ENCODE results near the gene ADORA2A. TPM values are rescaled to one million over a fixed set of nuclear protein-coding genes. Genes with fewer than 3 reads are reported as not detected.

The ADORA2A gene
- polyA plus RNA-seq, 2 of the 4 experiments (the other 2 are of a cell fraction): 0.48 to 1.8 TPM

DNA sequence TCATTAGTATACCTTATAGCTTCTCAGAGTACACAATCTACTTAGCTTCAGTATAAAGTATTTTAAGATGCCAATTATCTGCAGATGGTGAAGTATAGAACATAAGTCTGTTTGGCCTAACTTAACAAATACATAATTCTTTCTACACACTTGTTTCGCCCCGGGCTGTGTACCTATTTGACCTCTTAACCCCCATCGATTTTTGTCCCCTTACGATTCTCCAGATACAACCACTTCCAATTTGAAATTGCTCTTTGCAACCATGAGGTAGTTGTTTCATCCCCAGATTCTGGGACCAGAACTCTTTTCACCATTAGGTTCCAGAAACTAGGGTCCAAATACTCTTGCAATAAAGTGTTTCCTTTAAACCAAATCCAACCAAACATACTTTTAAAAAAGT is 57.8 kb downstream of the ADORA2A start:
- no peak overlapping the region for H3K27ac ChIP-seq

DNA sequence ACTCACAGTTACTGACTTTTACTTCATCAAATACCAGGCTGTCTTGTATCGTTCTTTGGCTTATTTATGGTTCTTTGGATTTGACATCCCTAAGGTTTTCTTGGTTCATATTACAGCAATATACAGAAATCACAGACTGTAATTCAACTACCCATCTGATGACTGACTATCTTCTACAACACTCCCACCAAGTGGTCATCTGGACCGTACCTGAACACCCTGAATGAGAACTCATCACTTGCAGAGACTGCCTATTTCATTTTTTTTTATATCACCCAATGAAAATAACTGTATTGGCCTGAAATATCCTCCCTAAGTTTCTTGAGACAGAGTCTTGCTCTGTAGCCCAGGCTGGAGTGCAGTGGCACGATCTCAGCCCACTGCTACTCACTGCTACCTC is 58.2 kb downstream of the ADORA2A start:
- no peaks in the 10 kb centered on the region for H3K9me3 ChIP-seq
- DNase-seq (ENCODE audit: low read depth in 1 of 2, low spot score in 1 of 2) (peak in 1 of 2 experiments; percentile 18), FAIRE-seq (no peak), ATAC-seq (peak; percentile 33 to 71; a peak in 3 of 6 replicates)
- H3K4me3 ChIP-seq: no peak overlapping the region
- CTCF ChIA-PET: interaction anchor here (0.8 to 2.1 kb wide), 4 partner anchors 10 to 24 kb away, joined by 3 to 6 read pairs (median 4); no protein-coding TSS in a partner anchor
- TF ChIP-seq, protein P1, sequence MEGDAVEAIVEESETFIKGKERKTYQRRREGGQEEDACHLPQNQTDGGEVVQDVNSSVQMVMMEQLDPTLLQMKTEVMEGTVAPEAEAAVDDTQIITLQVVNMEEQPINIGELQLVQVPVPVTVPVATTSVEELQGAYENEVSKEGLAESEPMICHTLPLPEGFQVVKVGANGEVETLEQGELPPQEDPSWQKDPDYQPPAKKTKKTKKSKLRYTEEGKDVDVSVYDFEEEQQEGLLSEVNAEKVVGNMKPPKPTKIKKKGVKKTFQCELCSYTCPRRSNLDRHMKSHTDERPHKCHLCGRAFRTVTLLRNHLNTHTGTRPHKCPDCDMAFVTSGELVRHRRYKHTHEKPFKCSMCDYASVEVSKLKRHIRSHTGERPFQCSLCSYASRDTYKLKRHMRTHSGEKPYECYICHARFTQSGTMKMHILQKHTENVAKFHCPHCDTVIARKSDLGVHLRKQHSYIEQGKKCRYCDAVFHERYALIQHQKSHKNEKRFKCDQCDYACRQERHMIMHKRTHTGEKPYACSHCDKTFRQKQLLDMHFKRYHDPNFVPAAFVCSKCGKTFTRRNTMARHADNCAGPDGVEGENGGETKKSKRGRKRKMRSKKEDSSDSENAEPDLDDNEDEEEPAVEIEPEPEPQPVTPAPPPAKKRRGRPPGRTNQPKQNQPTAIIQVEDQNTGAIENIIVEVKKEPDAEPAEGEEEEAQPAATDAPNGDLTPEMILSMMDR (IDR thresholded peaks at IDR 0.05): 0 out of 3 replicates have a peak, but pooled peaks have one; percentile 11
- TF ChIP-seq, protein P2, sequence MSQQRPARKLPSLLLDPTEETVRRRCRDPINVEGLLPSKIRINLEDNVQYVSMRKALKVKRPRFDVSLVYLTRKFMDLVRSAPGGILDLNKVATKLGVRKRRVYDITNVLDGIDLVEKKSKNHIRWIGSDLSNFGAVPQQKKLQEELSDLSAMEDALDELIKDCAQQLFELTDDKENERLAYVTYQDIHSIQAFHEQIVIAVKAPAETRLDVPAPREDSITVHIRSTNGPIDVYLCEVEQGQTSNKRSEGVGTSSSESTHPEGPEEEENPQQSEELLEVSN (IDR thresholded peaks at IDR 0.05; ENCODE audit: borderline replicate concordance, low read depth): no peak
- TF ChIP-seq RAD21 (conservative IDR thresholded peaks at IDR 0.05 in 1 of 2, IDR thresholded peaks at IDR 0.05 in 1 of 2): peak; percentile 18 to 35; a peak in 2 of 5 replicates
- TF ChIP-seq GATA3 (IDR thresholded peaks at IDR 0.05; ENCODE audit: borderline replicate concordance): no peak
- POLR2A ChIA-PET: no interaction called here
- 56% methylated on average over 3 of the region's 3 CpGs for WGBS (ENCODE audit: missing lambda C conversion rate)
- no peak overlapping the region; the same call in 2 of the 3 replicates for H3K4me2 ChIP-seq
- H3K27ac ChIP-seq: peak overlapping the region in 1 of 2 experiments; percentile 69; a peak in 2 of 6 replicates
- H3K4me1 ChIP-seq: peaks cover 36% of the 10 kb centered on the region

More for the DNA sequence above, 57.8 kb downstream of the ADORA2A start:
- Histone ChIP-seq H3K4me2 (no peak overlapping the region), H3K4me1 (peaks cover 36% of the 10 kb centered on the region), H3K4me3 (no peak overlapping the region), H3K9me3 (no peaks in the 10 kb centered on the region)
- DNase-seq (ENCODE audit: low read depth in 1 of 2, low spot score in 1 of 2): no peak
- ATAC-seq: no peak
- CTCF ChIA-PET: interaction anchor here (2.1 kb wide), 1 partner anchor 17 kb away, joined by 6 read pairs; no protein-coding TSS in a partner anchor
- FAIRE-seq: no peak
- 88% methylated on average over 4 of the region's 4 CpGs for WGBS (ENCODE audit: missing lambda C conversion rate)
- TF ChIP-seq TFCP2L1 (CRISPR knock-in tag; IDR thresholded peaks at IDR 0.05) (no peak), CEBPB (IDR thresholded peaks at IDR 0.05) (no peak), POLR2AphosphoS2 (conservative IDR thresholded peaks at IDR 0.05; ENCODE audit: low read length) (no peak), SMC3 (IDR thresholded peaks at IDR 0.05) (no peak), FOSL2 (IDR thresholded peaks at IDR 0.05) (no peak), FOSL2 (CRISPR knock-in tag; IDR thresholded peaks at IDR 0.05) (no peak), NR3C1 (IDR thresholded peaks at IDR 0.05) (no peak), JUN (IDR thresholded peaks at IDR 0.05) (no peak), EHF (CRISPR knock-in tag; IDR thresholded peaks at IDR 0.05) (no peak)
- TF ChIP-seq, protein P1 (IDR thresholded peaks at IDR 0.05): no peak
- POLR2A ChIA-PET: no interaction called here

DNA sequence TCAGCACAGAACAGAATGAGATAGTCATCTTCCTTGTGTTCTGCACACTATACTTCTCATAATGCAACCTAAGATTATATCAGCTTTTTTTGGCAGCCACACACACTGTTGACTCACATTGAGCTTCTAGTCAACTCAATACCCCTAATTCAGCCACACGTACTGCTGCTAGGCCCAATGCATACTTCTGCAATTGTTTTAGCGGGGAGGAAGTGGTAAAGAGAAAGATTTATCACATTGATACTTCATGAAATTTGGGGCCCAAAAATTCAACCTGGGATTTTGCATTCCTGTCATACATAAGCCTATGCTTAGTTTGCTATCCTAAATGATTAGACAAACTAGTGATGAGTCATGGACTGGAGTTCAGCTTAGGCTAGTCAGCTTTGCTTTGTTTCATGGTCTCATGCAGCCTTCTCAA is 59.1 kb downstream of the ADORA2A start:
- TF ChIP-seq MYC (IDR thresholded peaks at IDR 0.05; ENCODE audit: borderline replicate concordance, low read length) (no peak), FOXS1 (CRISPR knock-in tag; IDR thresholded peaks at IDR 0.05) (no peak), ZC3H11A (IDR thresholded peaks at IDR 0.05) (no peak), FOSL2 (IDR thresholded peaks at IDR 0.05) (0 out of 2 replicates have a peak, but pooled peaks have one; percentile 25), FOSL2 (CRISPR knock-in tag; IDR thresholded peaks at IDR 0.05) (peak; percentile 65; the same call in 1 of the 2 replicates), GATA3 (IDR thresholded peaks at IDR 0.05; ENCODE audit: borderline replicate concordance) (peak; percentile 34; the same call in 1 of the 2 replicates)
- TF ChIP-seq, protein P1 (IDR thresholded peaks at IDR 0.05): no peak
- H3K9me3 ChIP-seq: no peaks in the 10 kb centered on the region
- H3K4me1 ChIP-seq: peaks cover 34% of the 10 kb centered on the region
- ChIA-PET POLR2A (no interaction called here), CTCF (interaction anchor here (1.0 to 2.1 kb wide), 5 partner anchors 10 to 35 kb away, joined by 3 to 6 read pairs (median 4); no protein-coding TSS in a partner anchor)
- H3K27ac ChIP-seq: peak overlapping the region; percentile 2 to 69; a peak in 4 of 6 replicates
- 49% methylated on average over 2 of the region's 2 CpGs for WGBS (ENCODE audit: missing lambda C conversion rate)
- FAIRE-seq (no peak), ATAC-seq (peak; percentile 70 to 74; a peak in 4 of 6 replicates), DNase-seq (ENCODE audit: low read depth in 1 of 2, low spot score in 1 of 2) (peak in 1 of 2 experiments; percentile 19)
- H3K4me3 ChIP-seq: no peak overlapping the region
- peak overlapping the region; percentile 56 for H3K4me2 ChIP-seq

Data from A549 (cell line).